ENCODE results near the gene TINCR. TPM values are rescaled to one million over a fixed set of nuclear protein-coding genes. Genes with fewer than 3 reads are reported as not detected.

The TINCR gene
- polyA plus RNA-seq, 1 of the 3 experiments (the other 2 are of a cell fraction), result 0.02 TPM

DNA sequence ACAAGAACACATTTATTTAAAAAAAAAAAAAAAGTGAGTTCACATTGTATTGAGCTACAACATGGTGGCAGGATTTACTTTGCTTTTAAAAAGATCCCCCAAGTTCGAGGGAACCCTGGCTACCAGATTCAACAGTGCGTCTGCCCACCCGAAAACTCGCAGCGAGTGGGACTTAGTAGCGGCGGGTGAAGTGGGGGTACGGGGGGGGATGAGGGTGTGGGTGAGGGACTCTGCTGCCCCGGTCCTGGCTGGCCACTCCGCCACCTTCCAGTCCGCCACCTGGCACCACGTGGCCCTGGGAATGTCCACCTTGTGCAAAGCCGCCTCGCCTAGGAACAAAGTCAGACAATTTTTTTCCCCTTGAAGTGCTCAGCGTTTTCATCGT, 19.3 kb upstream of the TINCR start:
- CTCF ChIA-PET, result interaction anchor here (0.8 kb wide), 1 partner anchor 226 kb away, joined by 3 read pairs; no protein-coding TSS in a partner anchor
- H3K4me1 ChIP-seq (ENCODE audit: control insufficient read depth in 1 of 2, insufficient read depth in 2 of 2, low read depth in 1 of 2, low read length in 1 of 2), result no peaks in the 10 kb centered on the region; a peak in 1 of 4 replicates
- H3K27me3 ChIP-seq (ENCODE audit: insufficient read depth), result no peaks in the 10 kb centered on the region
- H3K4me3 ChIP-seq (ENCODE audit: low read depth in 2 of 2, low read length in 1 of 2), result no peak overlapping the region
- no peak overlapping the region for H3K27ac ChIP-seq (ENCODE audit: low read depth in 2 of 2, low read length in 1 of 2)
- H2AFZ ChIP-seq (ENCODE audit: low read depth), result no peak overlapping the region
- H3K9me2 ChIP-seq, result no peaks in the 10 kb centered on the region
- DNase-seq, result peak; percentile 45
- TF ChIP-seq FOXM1 (IDR thresholded peaks at IDR 0.05; ENCODE audit: low read depth), result no peak
- no peak for TF ChIP-seq ZBTB33 (IDR thresholded peaks at IDR 0.05; ENCODE audit: borderline replicate concordance, low read depth)
- no peak for TF ChIP-seq EP300 (IDR thresholded peaks at IDR 0.05; ENCODE audit: borderline replicate concordance in 1 of 2, low read depth in 1 of 2, low read length in 1 of 2)
- no peak for TF ChIP-seq SMC3 (IDR thresholded peaks at IDR 0.05; ENCODE audit: low read depth, low read length)
- no peak for TF ChIP-seq PBX3 (IDR thresholded peaks at IDR 0.05)
- TF ChIP-seq CHD2 (IDR thresholded peaks at IDR 0.05; ENCODE audit: low read length, partially characterized antibody), result no peak
- TF ChIP-seq TEAD4 (IDR thresholded peaks at IDR 0.05; ENCODE audit: borderline replicate concordance, insufficient read depth), result no peak
- no peak for TF ChIP-seq TAF1 (IDR thresholded peaks at IDR 0.05; ENCODE audit: borderline replicate concordance, low read depth, low read length)
- TF ChIP-seq FOXJ3 (CRISPR knock-in tag; IDR thresholded peaks at IDR 0.05), result no peak
- TF ChIP-seq EZH2phosphoT487 (IDR thresholded peaks at IDR 0.05; ENCODE audit: borderline replicate concordance, low read depth), result no peak
- TF ChIP-seq YY1 (IDR thresholded peaks at IDR 0.05; ENCODE audit: low read depth), result no peak
- TF ChIP-seq NRF1 (IDR thresholded peaks at IDR 0.05; ENCODE audit: low read depth, low read length), result no peak
- TF ChIP-seq USF2 (IDR thresholded peaks at IDR 0.05; ENCODE audit: borderline replicate concordance, low read depth, low read length), result no peak
- no peak for TF ChIP-seq SIN3A (IDR thresholded peaks at IDR 0.05; ENCODE audit: borderline replicate concordance, low read depth, low read length)
- H3K9ac ChIP-seq, result no peak overlapping the region
- H3K4me2 ChIP-seq, result no peak overlapping the region
- WGBS (ENCODE audit: low lambda C conversion rate), result 99% methylated on average over 15 of the region's 16 CpGs
- no peaks in the 10 kb centered on the region for H3F3A ChIP-seq (replicated peaks; ENCODE audit: insufficient read depth)
- H3K36me3 ChIP-seq (replicated peaks in 1 of 2; ENCODE audit: control insufficient read depth in 1 of 2, insufficient read depth in 2 of 2, low read length in 1 of 2), result peaks cover 0 to 57% of the 10 kb centered on the region in 2 experiments
- no peaks in the 10 kb centered on the region for H4K20me1 ChIP-seq (ENCODE audit: insufficient read depth)
- no peaks in the 10 kb centered on the region for H3K9me3 ChIP-seq
- POLR2A ChIA-PET, result no interaction called here
- H3K79me2 ChIP-seq (ENCODE audit: insufficient read depth), result no peaks in the 10 kb centered on the region
